A549 (cell line): ENCODE results near the gene KLHL30. TPM values are rescaled to one million over a fixed set of nuclear protein-coding genes. Genes with fewer than 3 reads are reported as not detected.

Experiments
- ATAC-seq, 2 experiments: fragments of 200-7000 bp in 1 of 2; fragments of >200 bp in 1 of 2; cut with Nextera tagmentation in 1 of 2; cut with Tn5 transposase in 1 of 2; 3 replicates each; pipeline versions ENCODE4 v1.8.0 to v1.9.1; 2018 to 2020; ENCODE audit warnings: mild to moderate bottlenecking in 1 of 2, moderate library complexity in 1 of 2
- CTCF ChIA-PET: fragments of 300-600 bp; sonication (Branson Sonifier 250); formaldehyde crosslinking; extraction: SDS; loops from one replicate; lab custom pipeline; 2021; ENCODE audit warnings: antibody characterized with exemption, inconsistent platforms; lab: Yijun Ruan, JAX
- POLR2A ChIA-PET: fragments of 350-600 bp; formaldehyde crosslinking; extraction: SDS; loops from one replicate; lab custom pipeline; 2021; ENCODE audit warnings: antibody characterized with exemption, inconsistent platforms; lab: Yijun Ruan, JAX
- DNase-seq, 2 experiments: peaks; one replicate each; pipeline versions ENCODE4 v3.0.0 to v3.0.0-alpha.2; 2011 to 2016; ENCODE audit warnings: low read depth in 1 of 2, low spot score in 1 of 2
- FAIRE-seq: peaks from 2 replicates; lab custom pipeline; 2011; peaks lifted over from hg19 to GRCh38; lab: Jason Lieb, UNC
- H3K27ac ChIP-seq, 2 experiments: fragments of >200 bp; sonication (Bioruptor Twin); formaldehyde crosslinking; 3 replicates each; pipeline ENCODE4 v1.5.1; 2016 to 2017
- H3K4me1 ChIP-seq: fragments of >200 bp; sonication (Bioruptor Twin); formaldehyde crosslinking; 3 replicates; pipeline ENCODE4 v1.6.1; 2016
- H3K4me2 ChIP-seq: fragments of >200 bp; sonication (Bioruptor Twin); formaldehyde crosslinking; 3 replicates; pipeline ENCODE4 v1.6.1; 2016
- H3K4me3 ChIP-seq: fragments of >200 bp; sonication (Bioruptor Twin); formaldehyde crosslinking; 3 replicates; pipeline ENCODE4 v1.5.1; 2016
- H3K9me3 ChIP-seq: fragments of >200 bp; sonication (Bioruptor Twin); formaldehyde crosslinking; 3 replicates; pipeline ENCODE4 v1.6.1; 2016
- BCL3 ChIP-seq: fragments of >200 bp; sonication (Bioruptor Twin); formaldehyde crosslinking; IDR thresholded peaks from 3 replicates; pipeline ENCODE4 v1.6.1; 2016
- CBX8 ChIP-seq: fragments of 200-600 bp; sonication (generic); IDR thresholded peaks from 2 replicates; pipeline ENCODE4 v1.6.1; 2016
- CEBPB ChIP-seq, 2 experiments: fragments of >200 bp in 1 of 2; sonication (Bioruptor Twin) in 1 of 2; formaldehyde crosslinking in 1 of 2; IDR thresholded peaks; 2 replicates each; pipeline ENCODE4 v1.6.1; 2012 to 2016
- EP300 ChIP-seq, 2 experiments: fragments of >200 bp; sonication (Bioruptor Twin); formaldehyde crosslinking; IDR thresholded peaks; 2 replicates in 1 of 2; 3 replicates in 1 of 2; pipeline ENCODE4 v1.6.1; 2016 to 2017
- ESRRA ChIP-seq: fragments of 150-350 bp; IDR thresholded peaks from 2 replicates; pipeline ENCODE4 v1.6.1; 2014; ENCODE audit warnings: mild to moderate bottlenecking, low read length, borderline replicate concordance
- FOSB ChIP-seq: fragments of 250-450 bp; sonication (Bioruptor Pico); IDR thresholded peaks from 2 replicates; pipeline ENCODE4 v1.5.0; 2020; ENCODE audit warnings: mild to moderate bottlenecking, moderate library complexity
- FOSL2 ChIP-seq, 2 experiments: fragments of 450-650 bp in 1 of 2; fragments of >200 bp in 1 of 2; sonication (Bioruptor Twin) in 1 of 2; formaldehyde crosslinking; IDR thresholded peaks; 2 replicates each; pipeline versions ENCODE4 v1.5.0 to v1.6.1; 2016 to 2020; ENCODE audit warnings: mild to moderate bottlenecking in 1 of 2, moderate library complexity in 1 of 2
- GATA3 ChIP-seq: IDR thresholded peaks from 2 replicates; pipeline ENCODE4 v1.6.1; 2012; ENCODE audit warnings: borderline replicate concordance
- HMGXB4 ChIP-seq: fragments of 250-450 bp; sonication (Bioruptor Pico); IDR thresholded peaks from 2 replicates; pipeline ENCODE4 v1.5.0; 2021; ENCODE audit warnings: mild to moderate bottlenecking, moderate library complexity, borderline replicate concordance
- HOXB13 ChIP-seq: fragments of 250-450 bp; sonication (Bioruptor Pico); IDR thresholded peaks from 2 replicates; pipeline ENCODE4 v1.5.0; 2020; ENCODE audit warnings: low read depth, mild to moderate bottlenecking, moderate library complexity
- HOXB5 ChIP-seq: fragments of 250-450 bp; sonication (Bioruptor Pico); IDR thresholded peaks from 2 replicates; pipeline ENCODE4 v1.5.0; 2020; ENCODE audit warnings: mild to moderate bottlenecking, moderate library complexity
- MAX ChIP-seq: IDR thresholded peaks from 2 replicates; pipeline ENCODE4 v1.6.1; 2012
- PBX3 ChIP-seq: IDR thresholded peaks from 2 replicates; pipeline ENCODE4 v1.6.1; 2012
- POLR2A ChIP-seq: IDR thresholded peaks from 2 replicates; pipeline ENCODE4 v1.6.1; 2012; ENCODE audit warnings: mild to moderate bottlenecking, low read length
- RCOR1 ChIP-seq: fragments of 150-350 bp; IDR thresholded peaks from 2 replicates; pipeline ENCODE4 v1.6.1; 2014; ENCODE audit warnings: antibody characterized with exemption, low read length, low read depth
- RNF2 ChIP-seq: fragments of 200-600 bp; sonication (generic); IDR thresholded peaks from 2 replicates; pipeline ENCODE4 v1.6.1; 2016; ENCODE audit warnings: low read depth, mild to moderate bottlenecking, antibody characterized with exemption, moderate library complexity, borderline replicate concordance
- SMC3 ChIP-seq: fragments of >200 bp; sonication (Bioruptor Twin); formaldehyde crosslinking; IDR thresholded peaks from 3 replicates; pipeline ENCODE4 v1.6.1; 2018; ENCODE audit warnings: inconsistent platforms
- SREBF2 ChIP-seq: fragments of 450-650 bp; IDR thresholded peaks from 2 replicates; pipeline ENCODE4 v1.6.1; 2014; ENCODE audit warnings: mild to moderate bottlenecking, moderate library complexity
- ZFP36 ChIP-seq: fragments of 450-650 bp; IDR thresholded peaks from 2 replicates; pipeline ENCODE4 v1.6.1; 2014; ENCODE audit warnings: borderline replicate concordance; ENCODE audit not compliant: partially characterized antibody
- ZSCAN20 ChIP-seq: fragments of 250-450 bp; sonication (Bioruptor Pico); IDR thresholded peaks from 2 replicates; pipeline ENCODE4 v1.8.0; 2022; ENCODE audit warnings: mild to moderate bottlenecking, moderate library complexity
- WGBS: methylation state at CpG from one replicate; pipeline ENCODE4 v1.1.6; 2017; ENCODE audit errors: missing lambda C conversion rate; 5-methylcytosine and 5-hydroxymethylcytosine counted together
- polyA plus RNA-seq, 4 experiments: library from polyadenylated mRNA; depleted of rRNA in 3 of 4; stranded (reverse); fragments of >200 nt; fragmentation: RNase III in 1 of 4; extraction: RNeasy Plus Mini Kit Qiagen cat#74134 plus additional on column Dnase treatment in 1 of 4; gene quantifications; 2 replicates in 3 of 4; 3 replicates in 1 of 4; pipeline ENCODE4 v1.2.3, GENCODE V29; 2011 to 2017

The KLHL30 gene
- polyA plus RNA-seq, 2 of the 4 experiments (the other 2 are of a cell fraction): 0.04 TPM

- no peak for TF ChIP-seq FOSL2 (IDR thresholded peaks at IDR 0.05)
- TF ChIP-seq FOSL2 (CRISPR knock-in tag; IDR thresholded peaks at IDR 0.05): no peak
- no peak for TF ChIP-seq POLR2A
- TF ChIP-seq ZFP36: no peak
- no peak for TF ChIP-seq EP300 (IDR thresholded peaks at IDR 0.05)
- TF ChIP-seq HMGXB4 (CRISPR knock-in tag): no peak
- no peak for TF ChIP-seq MAX
- no peak for TF ChIP-seq HOXB13 (CRISPR knock-in tag)
- no peak for TF ChIP-seq ESRRA
- TF ChIP-seq SREBF2: no peak
- TF ChIP-seq, all 56 proteins: peak for 0
These were observed 4.7 kb upstream of the KLHL30 start (continued) for GRCh38 chr2:238133499-238134392.

GRCh38 chr2:238134393-238134785 lies 4.1 kb upstream of the KLHL30 start:
- no peaks in the 10 kb centered on the region for H3K9me3 ChIP-seq
- 79% methylated on average over 11 of the region's 11 CpGs for WGBS
- CTCF ChIA-PET: interaction anchor here (1.3 to 1.6 kb wide), 2 partner anchors 54 to 276 kb away, joined by 3 to 4 read pairs; no protein-coding TSS in a partner anchor
- H3K27ac ChIP-seq: no peak overlapping the region
- H3K4me3 ChIP-seq: no peak overlapping the region
- POLR2A ChIA-PET: no interaction called here
- TF ChIP-seq PBX3 (no peak), BCL3 (no peak), HOXB5 (no peak), SMC3 (no peak), ZFP36 (no peak), HOXB13 (CRISPR knock-in tag) (no peak), RCOR1 (no peak), RNF2 (no peak), FOSB (CRISPR knock-in tag) (no peak), CEBPB (IDR thresholded peaks at IDR 0.05) (no peak), ZSCAN20 (CRISPR knock-in tag) (no peak), CBX8 (no peak), HMGXB4 (CRISPR knock-in tag) (no peak), GATA3 (no peak)
- H3K4me2 ChIP-seq: no peak overlapping the region
- FAIRE-seq (no peak), DNase-seq (no peak), ATAC-seq (no peak)
- peaks cover 20% of the 10 kb centered on the region; the same call in 2 of the 3 replicates for H3K4me1 ChIP-seq
